Loucy (cell line): ENCODE data around the gene ATF7.

Experiments
- H2AFZ ChIP-seq: fragments of 200-600 bp; sonication (generic); 2 replicates; pipeline ENCODE4 v1.6.0; 2016; ENCODE audit warnings: antibody characterized with exemption, mild to moderate bottlenecking, low read length, moderate library complexity
- H3F3A ChIP-seq: fragments of 200-600 bp; 2 replicates; pipeline ENCODE4 v1.6.0; 2016; ENCODE audit warnings: antibody characterized with exemption, low read depth, mild to moderate bottlenecking
- H3K27me3 ChIP-seq: fragments of 200-600 bp; sonication (generic); 2 replicates; pipeline ENCODE4 v1.6.1; 2014; ENCODE audit warnings: low read length, mild to moderate bottlenecking; ENCODE audit not compliant: insufficient read depth, poor library complexity, severe bottlenecking
- H3K36me3 ChIP-seq: fragments of 200-600 bp; sonication (generic); 2 replicates; pipeline ENCODE4 v1.6.1; 2016; ENCODE audit warnings: low read length; ENCODE audit not compliant: insufficient read depth
- H3K4me1 ChIP-seq: fragments of 200-600 bp; sonication (generic); 2 replicates; pipeline ENCODE4 v1.5.1; 2014; ENCODE audit warnings: low read length, mild to moderate bottlenecking; ENCODE audit not compliant: insufficient read depth, poor library complexity, severe bottlenecking
- H3K4me2 ChIP-seq: fragments of 200-600 bp; sonication (generic); 2 replicates; pipeline ENCODE4 v1.6.0; 2014; ENCODE audit warnings: antibody characterized with exemption, low read length, low read depth, mild to moderate bottlenecking; ENCODE audit not compliant: poor library complexity, severe bottlenecking
- H3K4me3 ChIP-seq: fragments of 200-600 bp; sonication (generic); 2 replicates; pipeline ENCODE4 v1.5.1; 2014; ENCODE audit warnings: low read length, mild to moderate bottlenecking, mixed read lengths; ENCODE audit not compliant: poor library complexity, severe bottlenecking
- H3K79me2 ChIP-seq: fragments of 200-600 bp; sonication (generic); 2 replicates; pipeline ENCODE4 v1.6.1; 2014; ENCODE audit warnings: low read length; ENCODE audit not compliant: insufficient read depth
- H3K9ac ChIP-seq: fragments of 200-600 bp; sonication (generic); 2 replicates; pipeline ENCODE4 v1.6.0; 2014; ENCODE audit warnings: mild to moderate bottlenecking, low read depth, low read length, moderate library complexity; ENCODE audit not compliant: poor library complexity, severe bottlenecking
- H3K9me2 ChIP-seq: fragments of 200-600 bp; sonication (generic); replicated peaks from 2 replicates; pipeline ENCODE4 v1.6.1; 2016; ENCODE audit warnings: low read depth, low read length, mixed read lengths
- H3K9me3 ChIP-seq: fragments of 200-600 bp; sonication (generic); 2 replicates; pipeline ENCODE4 v1.6.1; 2014; ENCODE audit warnings: mild to moderate bottlenecking, antibody characterized with exemption, low read length, low read depth; ENCODE audit not compliant: insufficient read depth
- H4K20me1 ChIP-seq: fragments of 200-600 bp; sonication (generic); 2 replicates; pipeline ENCODE4 v1.6.0; 2014; ENCODE audit warnings: antibody characterized with exemption, low read length, mild to moderate bottlenecking; ENCODE audit not compliant: insufficient read depth, poor library complexity, severe bottlenecking
- CTCF ChIP-seq: fragments of 200-600 bp; sonication (generic); conservative IDR thresholded peaks from 2 replicates; pipeline ENCODE4 v1.5.1; 2014; ENCODE audit warnings: mild to moderate bottlenecking, antibody characterized with exemption, low read length
- EZH2phosphoT487 ChIP-seq: fragments of 200-600 bp; IDR thresholded peaks from 2 replicates; pipeline ENCODE4 v1.6.1; 2018; ENCODE audit warnings: antibody characterized with exemption, mild to moderate bottlenecking, moderate library complexity, borderline replicate concordance

The ATF7 gene

GRCh38 chr12:53515291-53515680 lies 110.9 kb downstream of the ATF7 start:
- no peaks in the 10 kb centered on the region for H3K4me1 ChIP-seq
- H3K79me2 ChIP-seq, result no peaks in the 10 kb centered on the region
- no peaks in the 10 kb centered on the region for H3K9me2 ChIP-seq
- no peaks in the 10 kb centered on the region for H4K20me1 ChIP-seq
- H3K36me3 ChIP-seq, result peaks cover 69% of the 10 kb centered on the region; the same call in 1 of the 2 replicates
- no peaks in the 10 kb centered on the region for H3F3A ChIP-seq
- no peak overlapping the region for H3K9ac ChIP-seq
- no peak overlapping the region for H2AFZ ChIP-seq
- TF ChIP-seq CTCF (no peak), EZH2phosphoT487 (no peak)
- no peak overlapping the region for H3K4me3 ChIP-seq
- no peak overlapping the region for H3K4me2 ChIP-seq
- H3K27me3 ChIP-seq, result no peaks in the 10 kb centered on the region
- H3K9me3 ChIP-seq, result no peaks in the 10 kb centered on the region

- Histone ChIP-seq H3K79me2 (no peaks in the 10 kb centered on the region), H3K36me3 (peaks cover 64% of the 10 kb centered on the region; the same call in 1 of the 2 replicates), H3K4me1 (no peaks in the 10 kb centered on the region), H3K4me3 (no peak overlapping the region), H4K20me1 (no peaks in the 10 kb centered on the region), H3K4me2 (no peak overlapping the region), H2AFZ (no peak overlapping the region), H3F3A (no peaks in the 10 kb centered on the region), H3K9me3 (no peaks in the 10 kb centered on the region), H3K9ac (no peak overlapping the region), H3K27me3 (no peaks in the 10 kb centered on the region), H3K9me2 (no peaks in the 10 kb centered on the region)
- TF ChIP-seq EZH2phosphoT487 (no peak), CTCF (no peak)
Observed at GRCh38 chr12:53514628-53515290, 111.4 kb downstream of the ATF7 start.

GRCh38 chr12:53513712-53514410 lies 112.3 kb downstream of the ATF7 start:
- Histone ChIP-seq H3K4me2 (no peak overlapping the region), H3K9me2 (no peaks in the 10 kb centered on the region), H3K36me3 (peaks cover 55% of the 10 kb centered on the region; the same call in 1 of the 2 replicates), H2AFZ (no peak overlapping the region), H3K4me1 (peaks cover 1% of the 10 kb centered on the region), H3F3A (no peaks in the 10 kb centered on the region), H3K4me3 (no peak overlapping the region), H3K9me3 (no peaks in the 10 kb centered on the region), H4K20me1 (no peaks in the 10 kb centered on the region), H3K9ac (no peak overlapping the region), H3K27me3 (no peaks in the 10 kb centered on the region), H3K79me2 (no peaks in the 10 kb centered on the region)
- TF ChIP-seq EZH2phosphoT487, result no peak
- no peak for TF ChIP-seq CTCF
